Hindlimb muscle (tissue), 1 donor: ENCODE results near the gene PLPP1. TPM values are rescaled to one million over a fixed set of nuclear protein-coding genes. Genes with fewer than 3 reads are reported as not detected.
A peak's percentile ranks its signal among the peaks of the same experiment; 100 is the strongest.

ENCODE experiments used
- DNase-seq: peaks from one replicate; pipeline ENCODE4 v3.0.0-alpha.2; 2013
- polyA plus RNA-seq: library from polyadenylated mRNA; unstranded; fragments of 120-200 nt; gene quantifications from one replicate; pipeline ENCODE4 v1.2.1, GENCODE V29; 2013; ENCODE audit not compliant: insufficient read length

Gene PLPP1
- 62.9 TPM for polyA plus RNA-seq

GRCh38 chr5:55534436-55535198 lies at the start of gene PLPP1:
Gene PLPP1 (minus strand): TSS chr5:55534964. CDS start chr5:55534629, 335 bp downstream.
- DNase-seq = peak; percentile 94

GRCh38 chr5:55583578-55583977 lies 48.8 kb upstream of the PLPP1 start:
- no peak for DNase-seq

- no peak for DNase-seq
These were observed 47.5 kb upstream of the PLPP1 start for GRCh38 chr5:55582256-55582655.

GRCh38 chr5:55580042-55580441 lies 45.3 kb upstream of the PLPP1 start:
- DNase-seq = no peak

- no peak for DNase-seq
These were observed 44.0 kb upstream of the PLPP1 start for GRCh38 chr5:55578771-55579170.

- no peak for DNase-seq
These were observed 42.7 kb upstream of the PLPP1 start for GRCh38 chr5:55577353-55578060.

- DNase-seq = no peak
These were observed 41.9 kb upstream of the PLPP1 start for GRCh38 chr5:55576661-55577060.

- DNase-seq = no peak
These were observed 41.2 kb upstream of the PLPP1 start for GRCh38 chr5:55575815-55576583.

- no peak for DNase-seq
These were observed 37.8 kb upstream of the PLPP1 start for GRCh38 chr5:55572600-55572999.

GRCh38 chr5:55572020-55572419 lies 37.3 kb upstream of the PLPP1 start:
- no peak for DNase-seq

- DNase-seq = no peak
These were observed 35.8 kb upstream of the PLPP1 start for GRCh38 chr5:55570570-55570969.

- DNase-seq = no peak
These were observed 35.3 kb upstream of the PLPP1 start for GRCh38 chr5:55570026-55570425.

GRCh38 chr5:55569513-55569865 lies 34.7 kb upstream of the PLPP1 start:
- DNase-seq = no peak

- DNase-seq = no peak
These were observed 34.1 kb upstream of the PLPP1 start for GRCh38 chr5:55568654-55569512.

GRCh38 chr5:55564721-55565120 lies 30.0 kb upstream of the PLPP1 start:
- no peak for DNase-seq

- DNase-seq = no peak
These were observed 23.7 kb upstream of the PLPP1 start for GRCh38 chr5:55558484-55558883.

- DNase-seq = no peak
These were observed 22.4 kb upstream of the PLPP1 start for GRCh38 chr5:55557123-55557522.

- DNase-seq = no peak
These were observed 19.9 kb upstream of the PLPP1 start for GRCh38 chr5:55554585-55555202.

GRCh38 chr5:55551904-55552303 lies 17.1 kb upstream of the PLPP1 start:
- no peak for DNase-seq

GRCh38 chr5:55551358-55551757 lies 16.6 kb upstream of the PLPP1 start:
- no peak for DNase-seq

- DNase-seq = no peak
These were observed 13.0 kb upstream of the PLPP1 start for GRCh38 chr5:55547781-55548180.

- no peak for DNase-seq
These were observed 12.2 kb upstream of the PLPP1 start for GRCh38 chr5:55546947-55547346.
